Activated CD4-positive, alpha-beta T cell treated with anti-CD3 and anti-CD28 coated beads for 24 hours (primary cell): ENCODE results near the gene CGB8.
"Not testable (repeated sequence)": the region's sequence is repeated elsewhere in the genome, so short reads cannot be mapped to it uniquely, and the experiment has no call there.

Experiments
- DNase-seq, 2 donors: peaks; one replicate each; pipeline ENCODE4 v3.0.0-alpha.2; 2020; ENCODE audit warnings: low read depth in 2 of 2

The CGB8 gene

DNA sequence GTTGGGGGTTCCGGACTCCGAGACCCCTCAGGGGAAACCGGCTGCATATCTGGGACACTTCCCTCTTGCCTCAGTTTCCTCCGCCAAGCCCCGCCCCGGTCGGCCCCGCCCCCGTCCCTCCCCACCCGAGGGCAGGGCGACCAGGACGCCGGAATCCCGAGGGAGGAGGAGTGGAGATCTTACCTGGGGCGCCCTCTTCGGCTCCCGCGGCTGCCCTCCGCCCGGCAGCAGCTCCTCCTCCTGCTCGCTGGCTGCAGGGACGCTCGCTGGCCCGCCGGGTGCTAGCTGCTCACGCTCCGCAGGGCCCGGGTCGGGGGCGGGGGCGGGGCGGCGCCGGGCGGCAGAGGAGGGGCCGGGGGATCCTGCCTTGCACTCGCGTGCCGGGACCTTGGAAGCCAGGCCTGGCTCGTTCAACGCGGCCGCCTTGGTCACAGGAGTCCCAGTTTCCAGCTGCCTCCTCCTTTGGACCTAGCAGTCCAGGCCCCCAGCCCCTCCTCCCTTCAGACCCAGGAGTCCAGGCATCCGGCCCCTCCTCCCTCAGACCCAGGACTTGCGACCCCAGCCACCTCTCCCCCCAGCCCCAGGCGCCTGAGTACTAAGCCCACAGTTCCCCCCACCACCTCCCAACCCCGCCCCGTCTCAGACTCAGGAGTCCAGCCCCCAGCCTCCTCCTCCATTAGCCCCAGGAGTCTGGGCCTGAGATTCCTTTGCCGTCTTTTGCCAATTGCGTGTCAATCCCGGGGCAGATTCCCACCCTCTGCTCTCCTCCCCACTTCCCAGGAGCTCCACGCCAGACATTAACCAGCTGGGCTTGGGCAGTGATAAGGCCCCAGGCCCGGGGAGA lies 16.1 kb upstream of the CGB8 start, which contains the start of gene NTF4:
TSS of gene NTF4 (minus strand) at position 51 of the 844 bp plus-strand sequence. CDS start 2,821 bp downstream, outside the sequence.
- no peak for DNase-seq

DNA sequence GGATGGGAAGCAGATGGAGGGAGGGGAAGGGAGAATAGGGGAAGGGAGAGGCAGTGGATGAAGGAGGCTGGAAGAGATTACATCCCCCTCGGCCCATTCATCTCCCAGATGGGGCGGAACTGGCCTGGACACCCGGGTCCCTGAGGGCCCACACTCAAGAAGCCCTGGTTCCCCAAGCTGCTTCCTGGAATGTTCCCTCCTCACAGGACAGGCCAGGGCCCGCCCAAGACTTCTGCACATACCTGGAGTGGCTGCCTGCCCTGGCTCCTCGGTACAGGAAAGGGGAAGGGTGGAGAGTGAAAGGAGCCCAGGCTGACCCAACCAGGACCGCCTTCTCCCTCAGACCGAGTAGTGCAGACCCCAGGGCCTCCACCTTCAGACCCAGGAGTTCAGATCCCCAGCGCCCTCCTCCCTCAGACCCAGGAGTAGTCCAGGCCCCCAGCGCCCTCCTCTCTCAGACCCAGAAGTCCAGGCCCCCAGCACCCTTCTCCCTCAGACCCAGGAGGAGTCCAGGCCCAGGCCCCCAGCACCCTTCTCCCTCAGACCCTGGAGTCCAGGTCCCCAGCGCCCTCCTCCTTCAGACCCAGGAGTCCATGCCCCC lies 15.2 kb upstream of the CGB8 start:
- DNase-seq = no peak

DNA sequence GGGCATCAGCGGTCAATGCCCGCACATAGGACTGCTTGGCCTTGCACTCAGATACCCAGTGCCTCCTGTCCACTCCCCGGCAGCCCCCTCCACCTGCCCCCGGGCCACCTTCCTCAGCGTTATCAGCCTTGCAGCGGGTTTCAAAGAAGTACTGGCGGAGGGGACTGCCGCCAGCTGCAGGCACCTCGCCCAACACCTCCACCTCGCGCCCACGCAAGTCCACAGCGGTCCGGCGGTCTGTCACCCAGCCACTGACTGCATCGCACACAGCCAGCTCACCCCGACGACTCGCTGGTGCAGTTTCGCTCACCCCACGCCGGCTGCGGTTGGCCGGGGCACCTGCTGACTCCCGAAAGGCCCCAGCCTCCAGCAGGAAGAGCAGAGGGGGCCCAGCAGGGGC lies 12.5 kb upstream of the CGB8 start:
- DNase-seq = no peak

DNA sequence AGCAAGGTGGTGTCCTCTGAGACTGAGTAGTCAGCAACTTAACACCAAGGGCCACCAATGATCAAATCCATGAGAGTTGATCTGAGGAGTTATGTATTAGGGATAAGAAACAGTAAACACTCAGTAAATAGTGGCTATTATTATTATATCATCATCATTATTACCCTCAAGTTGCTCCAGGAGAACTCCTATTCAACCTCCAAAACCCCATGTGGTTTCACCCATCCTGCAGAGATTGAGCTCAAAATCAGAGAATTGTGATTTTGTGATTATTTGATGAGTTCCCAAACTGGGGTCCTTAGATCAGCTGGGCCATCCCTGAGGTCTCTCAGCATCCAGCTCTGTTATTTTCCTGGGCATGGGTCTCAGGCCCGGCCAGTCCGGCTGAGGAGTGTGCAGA lies 12.1 kb upstream of the CGB8 start:
- no peak for DNase-seq

DNA sequence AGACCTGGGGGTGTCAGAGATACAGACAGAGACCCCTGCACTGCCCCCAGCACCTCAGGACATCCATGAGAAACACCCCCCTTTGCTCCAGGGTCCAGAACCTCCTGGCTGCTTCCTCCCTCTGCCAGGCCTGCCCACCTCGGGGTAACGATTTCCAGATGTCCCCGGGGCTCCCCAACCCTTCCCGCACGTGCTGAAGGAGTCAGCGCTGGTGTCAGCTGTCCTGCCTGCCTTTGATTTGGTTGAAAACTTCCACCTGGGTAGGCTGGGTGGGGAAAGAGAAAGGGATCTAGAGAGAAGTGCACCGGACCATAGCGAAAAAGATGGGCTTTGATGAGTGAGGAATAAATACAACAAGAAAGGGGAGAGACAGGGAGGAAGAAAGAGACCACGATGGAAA lies 10.1 kb upstream of the CGB8 start:
- DNase-seq = no peak

DNA sequence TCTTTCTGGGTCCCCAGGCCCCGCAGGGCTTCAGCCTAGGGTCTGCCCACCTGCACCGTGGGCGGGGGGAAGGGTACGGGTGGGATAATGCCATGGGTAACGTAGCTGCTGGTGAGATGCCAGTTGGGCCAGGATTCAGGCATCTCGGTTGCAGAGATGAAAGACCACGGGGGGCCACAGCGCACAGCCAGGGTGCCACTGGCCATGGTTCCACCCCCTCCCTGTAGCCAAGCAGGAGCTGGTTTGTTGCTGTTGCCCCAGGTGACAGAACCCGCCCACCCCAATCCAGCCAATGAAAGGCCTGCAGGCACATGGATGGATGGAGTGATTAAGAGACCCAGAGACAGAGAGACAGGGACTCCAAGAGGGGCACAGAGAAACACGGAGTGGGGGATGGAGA lies 9.7 kb upstream of the CGB8 start:
- no peak for DNase-seq

DNA sequence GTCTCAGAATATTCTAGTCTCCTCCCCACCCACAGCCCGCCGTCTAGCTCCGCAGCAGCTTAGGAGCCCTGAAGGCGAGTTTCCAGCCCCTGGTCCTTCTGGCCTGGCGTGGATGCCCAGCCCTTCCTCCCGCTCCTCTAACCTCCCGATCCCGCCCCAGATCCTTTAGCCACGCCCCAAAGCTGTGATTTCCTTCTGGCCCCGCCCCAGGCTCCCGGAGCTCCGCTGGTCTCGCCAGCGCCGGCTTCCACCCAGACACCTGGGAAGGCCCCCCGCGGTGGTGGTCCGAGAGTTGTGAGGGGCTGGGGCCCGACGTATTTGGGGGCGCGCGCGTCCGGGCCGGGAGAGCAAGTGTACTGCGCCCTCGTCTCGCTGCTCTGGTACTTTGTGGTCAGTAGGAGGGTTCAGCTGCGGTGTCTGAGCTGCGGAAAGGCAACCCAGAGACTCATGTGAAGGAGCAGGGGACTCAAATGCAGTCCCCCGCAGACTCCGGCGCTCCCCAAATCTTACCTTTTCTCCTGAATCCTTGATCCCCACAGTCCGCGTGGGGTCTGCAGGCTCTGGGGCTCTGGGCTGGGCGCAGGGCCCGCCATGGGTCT lies 8.8 kb upstream of the CGB8 start, which contains the start of gene CGB7:
TSS of gene CGB7 (minus strand) at position 114 of the 599 bp plus-strand sequence. CDS start 2,374 bp downstream, outside the sequence.
- DNase-seq = no peak

DNA sequence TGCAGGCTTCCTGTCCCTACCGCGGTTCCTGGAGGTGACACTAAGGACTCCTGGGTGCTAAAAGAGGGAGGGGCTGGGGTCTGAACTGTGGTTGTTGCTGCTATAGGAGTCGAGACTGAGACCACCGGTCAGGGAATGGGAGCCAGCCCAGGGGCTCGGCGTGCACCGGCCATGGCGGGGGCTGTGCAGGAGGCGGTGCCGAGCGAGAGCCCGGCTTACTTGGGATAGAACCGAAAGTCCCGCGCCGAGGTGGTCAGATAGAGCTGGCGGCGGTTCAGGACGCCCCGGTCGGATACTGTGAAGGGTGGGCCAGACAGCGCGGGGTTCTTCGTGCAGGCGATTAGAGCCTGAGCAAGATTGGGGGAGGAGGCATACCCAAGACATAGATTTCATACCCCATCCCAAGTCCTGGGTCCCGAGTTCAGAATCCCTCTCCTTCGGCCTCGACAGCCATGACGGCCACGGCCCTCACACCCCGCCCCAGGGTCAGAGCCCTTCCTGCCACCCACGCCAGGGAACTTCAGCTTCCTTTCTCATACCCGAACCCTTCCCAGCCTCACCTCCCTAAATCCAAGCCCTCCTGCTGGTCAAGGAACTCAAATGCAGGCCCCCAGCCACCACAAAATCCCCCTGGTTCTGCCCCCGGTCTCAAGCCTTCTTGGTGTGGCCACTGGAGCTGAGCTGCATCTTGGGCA lies 8.1 kb upstream of the CGB8 start:
- DNase-seq = not testable (repeated sequence)

DNA sequence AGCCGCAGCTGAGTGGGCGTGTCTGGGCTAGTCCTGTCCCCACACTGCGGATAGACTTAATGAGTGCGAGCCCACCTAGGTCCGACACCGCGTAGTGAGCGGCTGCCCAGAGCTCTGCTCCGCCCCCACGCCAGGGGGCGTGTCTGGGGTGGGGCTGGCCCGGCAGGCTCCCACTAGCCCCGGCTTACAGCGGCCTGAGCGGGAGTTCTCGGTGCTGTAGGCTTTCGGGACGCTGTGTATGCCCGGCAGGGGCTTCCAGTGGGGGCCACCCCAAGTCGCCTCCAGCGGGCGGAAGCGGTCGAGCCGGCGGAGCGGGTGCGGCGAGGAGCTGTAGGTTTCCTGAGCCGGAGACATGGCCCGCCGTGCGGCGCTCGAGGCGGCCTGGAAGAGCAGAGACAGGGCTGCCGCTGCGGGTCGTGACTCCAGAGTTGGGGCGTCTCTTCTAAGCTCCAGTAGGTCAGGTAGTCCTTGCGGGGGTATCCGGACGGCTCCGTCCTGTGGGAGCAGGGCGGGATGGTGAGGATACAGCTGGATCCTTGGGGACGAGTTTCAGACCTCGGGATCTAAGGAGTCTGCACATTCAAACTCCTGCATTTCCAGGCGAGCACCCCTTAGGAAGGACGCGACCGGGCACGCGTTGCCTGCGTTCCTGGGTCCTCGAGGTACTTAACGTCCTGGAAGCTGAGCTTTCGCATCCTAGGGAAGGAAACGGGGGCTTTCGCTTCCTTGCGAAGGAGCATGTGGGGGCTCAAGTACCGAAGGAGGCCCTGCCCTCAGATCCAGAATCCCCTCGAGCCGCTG lies 7.4 kb upstream of the CGB8 start:
- peak; percentile 11 to 39 for DNase-seq

DNA sequence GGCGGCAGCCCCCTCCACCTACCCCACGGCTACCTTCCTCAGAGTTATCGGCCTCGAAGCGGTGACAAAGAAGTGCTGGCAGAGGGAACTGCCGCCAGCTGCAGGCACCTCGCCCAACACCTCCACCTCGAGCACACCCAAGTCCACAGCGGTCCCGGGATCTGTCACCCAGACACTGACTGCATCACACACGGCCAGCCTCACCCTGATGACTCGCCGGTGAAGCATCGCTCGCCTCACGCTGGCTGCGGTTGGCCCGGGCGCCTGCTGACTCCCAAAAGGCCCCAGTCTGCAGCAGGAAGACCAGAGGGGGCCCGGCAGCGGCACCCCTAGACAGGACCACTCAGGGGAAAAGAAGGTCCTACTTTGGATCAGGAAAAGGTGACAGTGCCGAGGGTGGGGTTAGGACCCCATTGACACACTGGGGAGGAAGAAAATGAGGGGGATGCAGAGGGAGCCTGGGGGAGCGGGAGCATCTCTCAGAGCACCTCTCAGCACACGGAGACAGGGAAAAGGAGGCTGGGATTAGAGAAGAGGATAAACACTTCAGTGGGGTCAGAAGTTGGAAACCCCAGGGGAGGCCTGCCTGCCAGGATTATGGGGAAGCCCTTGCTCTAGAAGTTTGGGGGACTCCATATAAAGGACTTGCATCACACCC lies 1.6 kb upstream of the CGB8 start:
- not testable (repeated sequence) for DNase-seq

DNA sequence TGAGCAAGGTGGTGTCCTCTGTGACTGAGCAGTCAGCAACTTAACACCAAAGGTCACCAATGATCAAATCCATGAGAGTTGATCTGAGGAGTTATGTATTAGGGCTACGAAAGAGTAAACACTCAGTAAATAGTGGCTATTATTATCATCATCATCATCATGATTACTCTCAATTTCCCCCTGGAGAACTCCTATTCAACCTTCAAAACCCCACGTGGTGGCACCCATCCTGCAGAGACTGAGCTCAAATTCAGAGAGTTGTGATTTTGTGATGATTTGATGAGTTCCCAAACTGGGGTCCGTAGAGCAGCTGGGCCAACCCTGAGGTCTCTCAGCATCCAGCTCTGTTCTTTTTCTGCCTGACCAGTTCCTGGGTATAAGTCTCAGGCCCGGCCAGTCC lies 923 bp upstream of the CGB8 start:
- not testable (repeated sequence) for DNase-seq

DNA sequence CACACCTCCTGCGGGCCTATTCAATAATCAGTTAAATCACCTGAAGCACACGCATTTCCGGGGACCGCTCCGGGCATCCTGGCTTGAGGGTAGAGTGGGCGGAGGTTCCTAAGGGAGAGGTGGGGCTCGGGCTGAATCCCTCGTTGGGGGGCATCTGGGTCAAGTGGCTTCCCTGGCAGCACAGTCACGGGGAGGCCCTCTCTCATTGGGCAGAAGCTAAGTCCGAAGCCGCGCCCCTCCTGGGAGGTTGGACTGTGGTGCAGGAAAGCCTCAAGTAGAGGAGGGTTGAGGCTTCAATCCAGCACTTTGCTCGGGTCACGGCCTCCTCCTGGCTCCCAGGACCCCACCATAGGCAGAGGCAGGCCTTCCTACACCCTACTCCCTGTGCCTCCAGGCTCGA lies 5.4 kb downstream of the CGB8 start, which contains the start of gene CGB5:
TSS of gene CGB5 (plus strand) at position 301 of the 400 bp plus-strand sequence. CDS start 362 bp downstream, outside the sequence.
- not testable (repeated sequence) for DNase-seq

DNA sequence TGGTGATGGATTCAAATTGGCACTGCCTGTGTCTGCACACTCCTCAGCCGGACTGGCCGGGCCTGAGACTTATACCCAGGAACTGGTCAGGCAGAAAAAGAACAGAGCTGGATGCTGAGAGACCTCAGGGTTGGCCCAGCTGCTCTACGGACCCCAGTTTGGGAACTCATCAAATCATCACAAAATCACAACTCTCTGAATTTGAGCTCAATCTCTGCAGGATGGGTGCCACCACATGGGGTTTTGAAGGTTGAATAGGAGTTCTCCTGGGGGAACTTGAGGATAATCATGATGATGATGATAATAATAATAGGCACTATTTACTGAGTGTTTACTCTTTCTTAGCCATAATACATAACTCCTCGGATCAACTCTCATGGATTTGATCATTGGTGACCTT lies 6.2 kb downstream of the CGB8 start:
- DNase-seq = not testable (repeated sequence)

DNA sequence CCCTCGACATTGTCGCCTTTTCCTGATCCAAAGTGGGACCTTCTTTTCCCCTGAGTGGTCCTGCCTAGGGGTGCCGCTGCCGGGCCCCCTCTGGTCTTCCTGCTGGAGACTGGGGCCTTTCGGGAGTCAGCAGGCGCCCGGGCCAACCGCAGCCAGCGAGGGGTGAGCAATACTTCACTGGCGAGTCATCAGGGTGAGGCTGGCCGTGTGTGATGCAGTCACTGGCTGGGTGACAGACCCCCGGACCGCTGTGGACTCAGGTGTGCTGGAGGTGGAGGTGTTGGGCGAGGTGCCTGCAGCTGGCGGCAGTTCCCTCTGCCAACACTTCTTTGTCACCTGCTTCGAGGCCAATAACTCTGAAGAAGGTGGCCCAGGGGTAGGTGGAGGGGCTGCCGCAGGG lies 6.7 kb downstream of the CGB8 start:
- DNase-seq = no peak

DNA sequence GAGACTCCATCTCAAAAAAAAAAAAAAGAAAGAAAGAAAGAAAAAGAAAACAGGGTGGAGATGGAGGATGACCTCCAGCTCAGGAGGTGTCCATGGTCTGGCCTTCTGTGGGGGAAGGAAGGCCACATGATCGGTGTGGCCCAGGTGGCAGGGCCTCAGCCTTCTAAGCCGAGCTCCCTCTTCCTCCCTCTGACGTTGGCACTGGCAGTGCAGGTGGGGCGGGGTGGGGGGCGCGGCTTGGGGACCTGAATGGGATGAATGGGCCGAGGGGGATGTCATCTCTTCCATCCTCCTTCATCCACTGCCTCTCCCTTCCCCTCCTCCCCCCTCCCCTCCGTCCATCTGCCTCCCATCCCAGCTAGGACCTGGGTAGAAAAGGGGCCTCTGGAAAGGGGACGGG lies 9.2 kb downstream of the CGB8 start:
- DNase-seq = not testable (repeated sequence)

DNA sequence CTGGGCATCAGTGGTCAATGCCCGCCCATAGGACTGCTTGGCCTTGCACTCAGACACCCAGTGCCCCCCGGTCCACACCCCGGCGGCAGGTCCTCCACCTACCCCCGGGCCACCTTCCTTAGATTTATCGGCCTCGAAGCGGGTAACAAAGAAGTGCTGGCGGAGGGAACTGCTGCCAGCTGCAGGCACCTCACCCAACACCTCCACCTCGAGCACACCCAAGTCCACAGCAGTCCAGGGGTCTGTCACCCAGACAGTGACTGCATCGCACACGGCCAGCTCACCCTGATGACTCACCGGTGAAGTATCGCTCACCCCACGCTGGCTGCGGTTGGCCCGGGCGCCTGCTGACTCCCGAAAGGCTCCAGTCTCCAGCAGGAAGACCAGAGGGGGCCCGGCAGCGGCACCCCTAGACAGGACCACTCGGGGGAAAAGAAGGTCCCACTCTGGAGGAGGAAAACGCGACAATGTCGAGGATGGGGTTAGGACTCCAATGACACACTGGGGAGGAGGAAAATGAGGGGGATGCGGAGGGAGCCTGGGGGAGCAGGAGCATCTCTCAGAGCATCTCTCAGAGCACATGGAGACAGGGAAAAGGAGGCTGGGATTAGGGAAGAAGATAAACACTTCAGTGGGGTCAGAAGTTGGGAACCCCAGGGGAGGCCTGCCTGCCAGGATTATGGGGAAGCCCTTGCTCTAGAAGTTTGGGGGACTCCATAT lies 10.2 kb downstream of the CGB8 start:
- DNase-seq = not testable (repeated sequence)

DNA sequence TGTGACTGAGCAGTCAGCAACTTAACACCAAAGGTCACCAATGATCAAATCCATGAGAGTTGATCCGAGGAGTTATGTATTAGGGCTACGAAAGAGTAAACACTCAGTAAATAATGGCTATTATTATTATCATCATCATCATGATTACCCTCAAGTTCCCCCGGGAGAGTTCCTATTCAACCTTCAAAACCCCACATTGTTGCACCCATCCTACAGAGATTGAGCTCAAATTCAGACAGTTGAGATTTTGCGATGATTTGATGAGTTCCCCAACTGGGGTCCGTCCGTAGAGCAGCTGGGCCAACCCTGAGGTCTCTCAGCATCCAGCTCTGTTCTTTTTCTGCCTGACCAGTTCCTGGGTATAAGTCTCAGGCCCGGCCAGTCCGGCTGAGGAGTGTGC lies 10.8 kb downstream of the CGB8 start:
- not testable (repeated sequence) for DNase-seq

DNA sequence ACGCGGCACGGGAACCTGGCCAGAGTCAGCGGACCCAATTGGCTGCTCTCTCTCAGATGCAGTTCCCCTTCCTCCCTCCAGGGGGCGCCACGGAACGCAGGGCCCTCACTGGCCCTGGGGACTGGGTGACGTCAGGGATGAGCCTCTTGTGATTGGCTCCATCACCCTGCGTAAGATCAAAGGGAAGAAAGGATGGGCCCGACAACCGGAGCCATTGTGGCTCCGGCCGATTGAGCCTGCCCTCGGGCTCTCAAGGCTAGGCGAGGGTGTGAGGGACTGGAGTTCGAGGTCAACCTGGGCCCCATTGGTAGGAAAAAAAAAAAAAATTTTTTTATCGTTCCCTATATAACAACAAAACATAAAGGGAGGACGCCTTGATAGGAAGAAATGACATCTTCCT lies 12.1 kb downstream of the CGB8 start, which contains the start of gene CGB1:
TSS of gene CGB1 (minus strand) at position 81 of the 400 bp plus-strand sequence. CDS start 184 bp downstream, outside the sequence.
- peak in 1 of 2 donors; percentile 37 for DNase-seq

DNA sequence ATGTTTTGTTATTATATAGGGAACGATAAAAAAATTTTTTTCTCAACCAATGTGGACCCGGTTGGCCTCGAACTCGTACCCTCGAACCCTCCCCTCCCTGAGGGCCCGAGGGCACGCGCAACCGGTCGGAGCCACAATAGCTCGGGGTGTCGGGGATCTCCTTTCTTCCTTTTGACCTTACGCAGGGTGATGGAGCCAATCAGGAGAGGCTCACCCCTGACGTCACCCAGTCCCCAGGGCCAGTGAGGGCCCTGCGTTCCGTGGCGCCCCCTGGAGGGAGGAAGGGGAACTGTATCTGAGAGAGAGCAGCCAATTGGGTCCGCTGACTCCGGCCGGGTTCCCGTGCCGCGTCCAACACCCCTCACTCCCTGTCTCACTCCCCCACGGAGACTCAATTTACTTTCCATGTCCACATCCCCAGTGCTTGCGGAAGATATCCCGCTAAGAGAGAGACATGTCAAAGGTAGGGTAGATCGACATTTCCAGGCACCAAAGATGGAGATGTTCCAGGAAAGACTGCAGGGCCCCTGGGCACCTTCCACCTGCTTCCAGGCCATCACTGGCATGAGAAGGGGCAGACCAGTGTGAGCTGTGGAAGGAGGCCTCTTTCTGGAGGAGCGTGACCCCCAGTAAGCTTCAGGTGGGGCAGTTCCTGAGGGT lies 17.1 kb downstream of the CGB8 start, which contains the start of gene CGB2:
TSS of gene CGB2 (plus strand) at position 249 of the 660 bp plus-strand sequence. CDS start at position 455, 206 bp downstream.
- peak; percentile 58 to 73 for DNase-seq
